AG09309 (cell line): ENCODE results near the gene CFAP58.

Experiments
- DNase-seq: peaks from one replicate; pipeline ENCODE4 v3.0.0-alpha.2; 2010; ENCODE audit warnings: low read depth
- H3K4me3 ChIP-seq: 2 replicates; pipeline ENCODE4 v1.5.1; 2011; ENCODE audit warnings: mild to moderate bottlenecking, low read depth, low read length, moderate library complexity; ENCODE audit not compliant: control insufficient read depth
- TF ChIP-seq, protein P1 (sequence below): IDR thresholded peaks from 2 replicates; pipeline ENCODE4 v1.5.1; 2011; ENCODE audit warnings: mild to moderate bottlenecking, low read depth, low read length, inconsistent platforms; ENCODE audit not compliant: insufficient read depth, control insufficient read depth; ENCODE audit errors: missing control alignments

CFAP58 gene

DNA sequence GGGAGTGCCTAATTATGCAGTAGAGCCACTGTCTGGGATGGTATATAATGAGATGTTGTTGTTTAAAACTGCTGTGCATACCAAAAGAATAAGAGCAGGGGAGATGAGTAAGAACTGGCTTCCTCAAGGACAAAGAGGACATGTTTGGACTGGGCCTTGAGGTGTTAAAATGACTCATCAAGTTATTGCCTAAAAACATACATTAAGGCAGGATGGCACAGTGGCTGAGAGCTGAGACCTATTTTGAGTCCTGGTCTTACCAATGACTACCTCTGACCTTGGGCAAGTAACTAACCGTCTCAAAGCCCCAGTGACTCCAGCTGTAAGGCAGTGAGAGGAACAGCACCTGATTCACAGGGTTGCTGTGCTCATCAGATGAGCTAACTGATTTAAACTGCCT lies 71.1 kb downstream of the CFAP58 start:
- TF ChIP-seq, protein P1, sequence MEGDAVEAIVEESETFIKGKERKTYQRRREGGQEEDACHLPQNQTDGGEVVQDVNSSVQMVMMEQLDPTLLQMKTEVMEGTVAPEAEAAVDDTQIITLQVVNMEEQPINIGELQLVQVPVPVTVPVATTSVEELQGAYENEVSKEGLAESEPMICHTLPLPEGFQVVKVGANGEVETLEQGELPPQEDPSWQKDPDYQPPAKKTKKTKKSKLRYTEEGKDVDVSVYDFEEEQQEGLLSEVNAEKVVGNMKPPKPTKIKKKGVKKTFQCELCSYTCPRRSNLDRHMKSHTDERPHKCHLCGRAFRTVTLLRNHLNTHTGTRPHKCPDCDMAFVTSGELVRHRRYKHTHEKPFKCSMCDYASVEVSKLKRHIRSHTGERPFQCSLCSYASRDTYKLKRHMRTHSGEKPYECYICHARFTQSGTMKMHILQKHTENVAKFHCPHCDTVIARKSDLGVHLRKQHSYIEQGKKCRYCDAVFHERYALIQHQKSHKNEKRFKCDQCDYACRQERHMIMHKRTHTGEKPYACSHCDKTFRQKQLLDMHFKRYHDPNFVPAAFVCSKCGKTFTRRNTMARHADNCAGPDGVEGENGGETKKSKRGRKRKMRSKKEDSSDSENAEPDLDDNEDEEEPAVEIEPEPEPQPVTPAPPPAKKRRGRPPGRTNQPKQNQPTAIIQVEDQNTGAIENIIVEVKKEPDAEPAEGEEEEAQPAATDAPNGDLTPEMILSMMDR = no peak
- DNase-seq = no peak
- no peak overlapping the region for H3K4me3 ChIP-seq

GRCh38 chr10:104427989-104428388 lies 74.4 kb downstream of the CFAP58 start:
- no peak for DNase-seq
- TF ChIP-seq, protein P1 = no peak

GRCh38 chr10:104429846-104430245 lies 76.2 kb downstream of the CFAP58 start:
- H3K4me3 ChIP-seq = no peak overlapping the region
- DNase-seq = no peak
- TF ChIP-seq, protein P1 = no peak

More at GRCh38 chr10:104427989-104428388, 74.4 kb downstream of the CFAP58 start:
- no peak overlapping the region for H3K4me3 ChIP-seq

DNA sequence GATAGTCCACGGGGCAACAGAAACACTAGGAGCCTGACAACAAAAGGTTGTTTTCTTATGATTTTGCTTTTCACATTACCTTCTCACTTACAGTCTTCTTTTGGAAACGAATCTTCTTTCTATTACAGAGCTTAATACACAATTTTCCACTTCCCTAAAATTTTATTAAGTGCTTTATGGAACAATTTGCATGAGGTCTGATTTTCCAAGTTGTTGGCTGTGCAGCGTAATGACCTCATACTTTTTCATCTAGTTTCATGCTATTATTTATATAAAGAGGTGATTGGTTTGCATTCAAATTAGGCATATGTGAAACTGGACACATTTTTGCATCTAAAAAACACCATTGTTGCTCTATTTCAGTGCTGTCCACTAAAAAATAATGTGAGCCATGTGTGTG lies 76.7 kb downstream of the CFAP58 start:
- TF ChIP-seq, protein P1 = no peak
- no peak overlapping the region for H3K4me3 ChIP-seq
- DNase-seq = no peak

GRCh38 chr10:104433669-104434068 lies 80.0 kb downstream of the CFAP58 start:
- no peak for DNase-seq
- TF ChIP-seq, protein P1 = no peak
- no peak overlapping the region for H3K4me3 ChIP-seq

DNA sequence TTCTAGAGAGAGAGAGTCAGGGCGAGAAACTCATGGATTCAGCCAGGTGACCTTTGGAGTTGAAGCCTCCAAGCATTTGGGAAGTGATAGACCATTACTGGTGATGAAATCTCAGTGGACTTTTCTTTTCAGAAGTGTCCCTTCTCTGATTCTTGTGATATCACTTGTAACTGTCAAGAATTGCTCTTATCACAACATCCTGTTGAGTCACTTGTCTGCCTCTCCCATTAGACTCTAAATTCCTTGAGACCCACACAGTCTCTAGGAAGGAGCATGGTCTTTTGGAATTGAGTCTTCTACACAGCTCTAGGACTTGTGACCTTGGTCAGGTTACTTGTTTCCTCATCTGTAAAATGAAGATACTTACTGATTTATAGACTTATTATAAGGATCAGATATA lies 81.0 kb downstream of the CFAP58 start:
- TF ChIP-seq, protein P1 = no peak
- H3K4me3 ChIP-seq = no peak overlapping the region
- no peak for DNase-seq

GRCh38 chr10:104435822-104436221 lies 82.2 kb downstream of the CFAP58 start:
- H3K4me3 ChIP-seq = no peak overlapping the region
- TF ChIP-seq, protein P1 = no peak
- DNase-seq = no peak
